ENCODE data around the gene ETV7.

GRCh38 chr6:36431197-36431596 is 43.7 kb upstream of the ETV7 start:
- TF ChIP-seq CTCF (IDR thresholded peaks at IDR 0.05; ENCODE audit: borderline replicate concordance, extremely low read depth, low read length, poor library complexity, severe bottlenecking) (no peak), EZH2 (IDR thresholded peaks at IDR 0.05; ENCODE audit: borderline replicate concordance, low read depth, low read length, severe bottlenecking) (no peak)

All from DND-41 (cell line).